Activated CD4-positive, alpha-beta T cell treated with anti-CD3 and anti-CD28 coated beads, Interleukin-2, amount 50 U/mL, for 48 hours (primary cell): ENCODE results near the gene ZFHX3.
A peak's percentile ranks its signal among the peaks of the same experiment; 100 is the strongest.
"Not testable (repeated sequence)": the region's sequence is repeated elsewhere in the genome, so short reads cannot be mapped to it uniquely, and the experiment has no call there.

Source experiments
- DNase-seq, 2 experiments: peaks; one replicate each; pipeline ENCODE4 v3.0.0-alpha.2; 2020

ZFHX3 gene

GRCh38 chr16:72995882-72996270 is 52.1 kb downstream of the ZFHX3 start:
- not testable (repeated sequence) for DNase-seq

- DNase-seq, result peak; percentile 19 to 20
Observed at GRCh38 chr16:72995151-72995881, 52.6 kb downstream of the ZFHX3 start.

- no peak for DNase-seq
Observed at GRCh38 chr16:72992142-72992601, 55.8 kb downstream of the ZFHX3 start.

- no peak for DNase-seq
Observed at GRCh38 chr16:72991644-72992043, 56.3 kb downstream of the ZFHX3 start.

GRCh38 chr16:72991211-72991610 is 56.7 kb downstream of the ZFHX3 start:
- no peak for DNase-seq

- no peak for DNase-seq
Observed at GRCh38 chr16:72990571-72990970, 57.4 kb downstream of the ZFHX3 start.

GRCh38 chr16:72989579-72990551 is 58.1 kb downstream of the ZFHX3 start:
- DNase-seq, result no peak

- DNase-seq, result not testable (repeated sequence)
Observed at GRCh38 chr16:72989203-72989578, 58.7 kb downstream of the ZFHX3 start.

GRCh38 chr16:72988569-72988968 is 59.4 kb downstream of the ZFHX3 start:
- no peak for DNase-seq

- DNase-seq, result no peak
Observed at GRCh38 chr16:72987480-72987901, 60.4 kb downstream of the ZFHX3 start.

GRCh38 chr16:72985995-72986394 is 61.9 kb downstream of the ZFHX3 start:
- no peak for DNase-seq

GRCh38 chr16:72985148-72985941 is 62.6 kb downstream of the ZFHX3 start:
- DNase-seq, result no peak

- no peak for DNase-seq
Observed at GRCh38 chr16:72983728-72984350, 64.1 kb downstream of the ZFHX3 start.

GRCh38 chr16:72983241-72983640 is 64.7 kb downstream of the ZFHX3 start:
- DNase-seq, result no peak

- DNase-seq, result no peak
Observed at GRCh38 chr16:72979974-72980373, 68.0 kb downstream of the ZFHX3 start.

- DNase-seq, result no peak
Observed at GRCh38 chr16:72978212-72978611, 69.7 kb downstream of the ZFHX3 start.

- DNase-seq, result no peak
Observed at GRCh38 chr16:72977127-72977526, 70.8 kb downstream of the ZFHX3 start.

- no peak for DNase-seq
Observed at GRCh38 chr16:72976438-72977064, 71.4 kb downstream of the ZFHX3 start.

GRCh38 chr16:72975809-72976437 is 72.0 kb downstream of the ZFHX3 start:
- no peak for DNase-seq

- no peak for DNase-seq
Observed at GRCh38 chr16:72974142-72974769, 73.7 kb downstream of the ZFHX3 start.
